Fibroblast of skin of scalp (primary cell): ENCODE results near the gene SULT1A3. TPM values are rescaled to one million over a fixed set of nuclear protein-coding genes. Genes with fewer than 3 reads are reported as not detected.
"Not testable (repeated sequence)": the region's sequence is repeated elsewhere in the genome, so short reads cannot be mapped to it uniquely, and the experiment has no call there.

Experiments
- DNase-seq: peaks from one replicate; pipeline ENCODE4 v3.0.0-alpha.2; 2013
- polyA plus RNA-seq, 2 experiments: library from polyadenylated mRNA; unstranded; fragments of 120-200 nt; gene quantifications; one replicate each; pipeline ENCODE4 v1.2.1, GENCODE V29; 2013; ENCODE audit not compliant: insufficient read length in 2 of 2

Gene SULT1A3
- polyA plus RNA-seq (2013, experiment 1 of 2; ENCODE audit: insufficient read length), result 3.1 TPM
- polyA plus RNA-seq (2013, experiment 2 of 2; ENCODE audit: insufficient read length), result 2.5 TPM

- DNase-seq, result not testable (repeated sequence)
Observed at GRCh38 chr16:30199049-30199448, at the start of gene SULT1A3. SULT1A3 (plus strand) TSS chr16:30199255; CDS start chr16:30200729, 1,474 bp downstream.

GRCh38 chr16:30151091-30151490 lies 48.0 kb upstream of the SULT1A3 start:
- no peak for DNase-seq

- DNase-seq, result no peak
Observed at GRCh38 chr16:30152517-30152916, 46.5 kb upstream of the SULT1A3 start.

GRCh38 chr16:30155188-30155587 lies 43.9 kb upstream of the SULT1A3 start:
- DNase-seq, result no peak

GRCh38 chr16:30157214-30157613 lies 41.8 kb upstream of the SULT1A3 start:
- DNase-seq, result no peak

GRCh38 chr16:30163538-30163937 lies 35.5 kb upstream of the SULT1A3 start:
- DNase-seq, result no peak

- DNase-seq, result no peak
Observed at GRCh38 chr16:30166202-30166902, 32.7 kb upstream of the SULT1A3 start.

- not testable (repeated sequence) for DNase-seq
Observed at GRCh38 chr16:30168746-30169145, 30.3 kb upstream of the SULT1A3 start.

GRCh38 chr16:30169416-30169815 lies 29.6 kb upstream of the SULT1A3 start:
- not testable (repeated sequence) for DNase-seq

GRCh38 chr16:30170145-30170544 lies 28.9 kb upstream of the SULT1A3 start:
- DNase-seq, result not testable (repeated sequence)

GRCh38 chr16:30173054-30173453 lies 26.0 kb upstream of the SULT1A3 start:
- no peak for DNase-seq

GRCh38 chr16:30176876-30177275 lies 22.2 kb upstream of the SULT1A3 start:
- DNase-seq, result not testable (repeated sequence)

- DNase-seq, result no peak
Observed at GRCh38 chr16:30179195-30179594, 19.9 kb upstream of the SULT1A3 start.

GRCh38 chr16:30179931-30180330 lies 19.1 kb upstream of the SULT1A3 start:
- no peak for DNase-seq

GRCh38 chr16:30180741-30181140 lies 18.3 kb upstream of the SULT1A3 start:
- DNase-seq, result no peak

- peak; percentile 78 for DNase-seq
Observed at GRCh38 chr16:30183233-30184095, 15.6 kb upstream of the SULT1A3 start, which contains the start of gene CORO1A. CORO1A (plus strand) TSS chr16:30183602; CDS start chr16:30185210, 1,608 bp downstream.

- DNase-seq, result no peak
Observed at GRCh38 chr16:30184096-30184890, 14.8 kb upstream of the SULT1A3 start.

GRCh38 chr16:30184891-30185682 lies 14.0 kb upstream of the SULT1A3 start:
- DNase-seq, result no peak

GRCh38 chr16:30185683-30186421 lies 13.2 kb upstream of the SULT1A3 start:
- no peak for DNase-seq

GRCh38 chr16:30186444-30186781 lies 12.6 kb upstream of the SULT1A3 start:
- no peak for DNase-seq
